HL-60 (cell line): ENCODE measurements around the gene LVRN.

Experiments
- DNase-seq, 2 experiments: peaks; one replicate each; pipeline ENCODE4 v3.0.0-alpha.2; 2010 to 2020; ENCODE audit warnings: low read depth in 1 of 2, low spot score in 1 of 2
- H3K27ac ChIP-seq: fragments of 250-450 bp; sonication (Bioruptor Pico); replicated peaks from 2 replicates; pipeline ENCODE4 v1.5.1; 2020; ENCODE audit warnings: mild to moderate bottlenecking, moderate library complexity
- H3K27me3 ChIP-seq: fragments of 250-450 bp; sonication (Bioruptor Pico); 2 replicates; pipeline ENCODE4 v1.5.1; 2021; ENCODE audit warnings: mild to moderate bottlenecking, moderate library complexity; ENCODE audit not compliant: insufficient read depth, poor library complexity, severe bottlenecking
- H3K4me3 ChIP-seq: replicated peaks from 2 replicates; pipeline ENCODE4 v1.5.1; 2011; ENCODE audit warnings: mild to moderate bottlenecking, control low read depth, low read length; ENCODE audit not compliant: insufficient read depth
- GABPA ChIP-seq: IDR thresholded peaks from 2 replicates; pipeline ENCODE4 v1.6.1; 2012; ENCODE audit warnings: low read depth
- POLR2AphosphoS5 ChIP-seq: IDR thresholded peaks from 2 replicates; pipeline ENCODE4 v1.6.1; 2012; ENCODE audit warnings: low read depth
- SPI1 ChIP-seq: IDR thresholded peaks from 2 replicates; pipeline ENCODE4 v1.6.1; 2012; ENCODE audit warnings: low read depth, mild to moderate bottlenecking, borderline replicate concordance
- TF ChIP-seq, protein P1 (sequence below): IDR thresholded peaks from 2 replicates; pipeline ENCODE4 v1.6.1; 2012; ENCODE audit warnings: low read depth; ENCODE audit not compliant: insufficient replicate concordance
- TF ChIP-seq, protein P2 (sequence below): IDR thresholded peaks from one replicate; pipeline ENCODE4 v1.5.1; 2011; ENCODE audit warnings: low read length, control low read depth, inconsistent platforms; ENCODE audit not compliant: insufficient read depth

Gene LVRN

DNA sequence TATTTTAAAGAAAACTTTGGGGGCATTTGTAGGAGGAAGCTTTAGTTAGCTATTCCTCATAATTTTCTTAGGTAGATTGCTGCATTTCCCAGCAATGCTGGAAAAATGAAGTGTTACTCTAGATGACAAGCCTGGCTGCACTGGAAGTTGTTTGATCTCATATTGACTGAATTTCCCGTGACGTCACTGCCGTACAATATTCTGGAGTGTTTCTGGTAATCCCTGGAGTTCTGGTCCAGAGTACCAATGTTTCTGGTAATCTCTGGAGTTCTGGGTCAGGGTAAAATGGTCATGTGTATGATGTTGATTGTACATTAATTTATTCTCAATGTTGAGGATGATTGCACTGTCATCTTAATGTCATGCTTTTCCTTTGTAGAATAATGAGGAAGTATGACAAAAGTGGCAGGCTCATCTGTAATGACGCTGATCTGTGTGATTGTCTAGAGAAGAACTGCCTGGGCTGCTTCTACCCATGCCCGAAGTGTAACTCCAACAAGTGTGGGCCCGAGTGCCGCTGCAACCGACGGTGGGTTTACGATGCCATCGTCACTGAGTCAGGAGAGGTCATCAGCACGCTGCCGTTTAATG, 96.2 kb downstream of the LVRN start:
- Histone ChIP-seq H3K4me3 (no peak overlapping the region), H3K27me3 (no peaks in the 10 kb centered on the region), H3K27ac (no peak overlapping the region)
- TF ChIP-seq, protein P1, sequence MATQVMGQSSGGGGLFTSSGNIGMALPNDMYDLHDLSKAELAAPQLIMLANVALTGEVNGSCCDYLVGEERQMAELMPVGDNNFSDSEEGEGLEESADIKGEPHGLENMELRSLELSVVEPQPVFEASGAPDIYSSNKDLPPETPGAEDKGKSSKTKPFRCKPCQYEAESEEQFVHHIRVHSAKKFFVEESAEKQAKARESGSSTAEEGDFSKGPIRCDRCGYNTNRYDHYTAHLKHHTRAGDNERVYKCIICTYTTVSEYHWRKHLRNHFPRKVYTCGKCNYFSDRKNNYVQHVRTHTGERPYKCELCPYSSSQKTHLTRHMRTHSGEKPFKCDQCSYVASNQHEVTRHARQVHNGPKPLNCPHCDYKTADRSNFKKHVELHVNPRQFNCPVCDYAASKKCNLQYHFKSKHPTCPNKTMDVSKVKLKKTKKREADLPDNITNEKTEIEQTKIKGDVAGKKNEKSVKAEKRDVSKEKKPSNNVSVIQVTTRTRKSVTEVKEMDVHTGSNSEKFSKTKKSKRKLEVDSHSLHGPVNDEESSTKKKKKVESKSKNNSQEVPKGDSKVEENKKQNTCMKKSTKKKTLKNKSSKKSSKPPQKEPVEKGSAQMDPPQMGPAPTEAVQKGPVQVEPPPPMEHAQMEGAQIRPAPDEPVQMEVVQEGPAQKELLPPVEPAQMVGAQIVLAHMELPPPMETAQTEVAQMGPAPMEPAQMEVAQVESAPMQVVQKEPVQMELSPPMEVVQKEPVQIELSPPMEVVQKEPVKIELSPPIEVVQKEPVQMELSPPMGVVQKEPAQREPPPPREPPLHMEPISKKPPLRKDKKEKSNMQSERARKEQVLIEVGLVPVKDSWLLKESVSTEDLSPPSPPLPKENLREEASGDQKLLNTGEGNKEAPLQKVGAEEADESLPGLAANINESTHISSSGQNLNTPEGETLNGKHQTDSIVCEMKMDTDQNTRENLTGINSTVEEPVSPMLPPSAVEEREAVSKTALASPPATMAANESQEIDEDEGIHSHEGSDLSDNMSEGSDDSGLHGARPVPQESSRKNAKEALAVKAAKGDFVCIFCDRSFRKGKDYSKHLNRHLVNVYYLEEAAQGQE, result no peak
- TF ChIP-seq, protein P2, sequence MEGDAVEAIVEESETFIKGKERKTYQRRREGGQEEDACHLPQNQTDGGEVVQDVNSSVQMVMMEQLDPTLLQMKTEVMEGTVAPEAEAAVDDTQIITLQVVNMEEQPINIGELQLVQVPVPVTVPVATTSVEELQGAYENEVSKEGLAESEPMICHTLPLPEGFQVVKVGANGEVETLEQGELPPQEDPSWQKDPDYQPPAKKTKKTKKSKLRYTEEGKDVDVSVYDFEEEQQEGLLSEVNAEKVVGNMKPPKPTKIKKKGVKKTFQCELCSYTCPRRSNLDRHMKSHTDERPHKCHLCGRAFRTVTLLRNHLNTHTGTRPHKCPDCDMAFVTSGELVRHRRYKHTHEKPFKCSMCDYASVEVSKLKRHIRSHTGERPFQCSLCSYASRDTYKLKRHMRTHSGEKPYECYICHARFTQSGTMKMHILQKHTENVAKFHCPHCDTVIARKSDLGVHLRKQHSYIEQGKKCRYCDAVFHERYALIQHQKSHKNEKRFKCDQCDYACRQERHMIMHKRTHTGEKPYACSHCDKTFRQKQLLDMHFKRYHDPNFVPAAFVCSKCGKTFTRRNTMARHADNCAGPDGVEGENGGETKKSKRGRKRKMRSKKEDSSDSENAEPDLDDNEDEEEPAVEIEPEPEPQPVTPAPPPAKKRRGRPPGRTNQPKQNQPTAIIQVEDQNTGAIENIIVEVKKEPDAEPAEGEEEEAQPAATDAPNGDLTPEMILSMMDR, result no peak
- TF ChIP-seq POLR2AphosphoS5, result no peak
- no peak for TF ChIP-seq GABPA
- no peak for TF ChIP-seq SPI1
- DNase-seq, result peak in 1 of 2 experiments; percentile 24

DNA sequence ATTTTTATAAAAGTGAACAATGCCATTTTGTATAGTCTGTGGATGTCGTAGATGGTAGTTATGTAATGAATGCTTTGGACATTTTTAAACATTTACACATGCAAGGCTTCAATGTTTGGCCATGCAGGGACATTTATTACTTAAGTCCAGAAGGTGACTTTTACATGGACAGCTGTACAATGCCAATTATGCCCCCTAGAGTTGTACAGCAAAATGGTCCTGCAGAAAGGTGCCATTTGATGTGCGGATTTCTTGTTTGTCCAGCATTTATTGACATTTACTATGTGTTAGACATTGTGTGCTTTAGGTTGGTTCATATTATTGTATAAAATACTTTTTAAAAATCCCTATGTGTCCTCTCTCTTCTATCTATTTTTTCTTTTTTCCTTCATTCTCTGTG, 100.1 kb downstream of the LVRN start:
- no peak overlapping the region for H3K27ac ChIP-seq
- H3K27me3 ChIP-seq, result no peaks in the 10 kb centered on the region
- no peak overlapping the region for H3K4me3 ChIP-seq
- DNase-seq, result no peak
- TF ChIP-seq GABPA, result no peak
- TF ChIP-seq POLR2AphosphoS5, result no peak
- TF ChIP-seq, protein P1, result no peak
- TF ChIP-seq SPI1, result no peak
- TF ChIP-seq, protein P2, result no peak

DNA sequence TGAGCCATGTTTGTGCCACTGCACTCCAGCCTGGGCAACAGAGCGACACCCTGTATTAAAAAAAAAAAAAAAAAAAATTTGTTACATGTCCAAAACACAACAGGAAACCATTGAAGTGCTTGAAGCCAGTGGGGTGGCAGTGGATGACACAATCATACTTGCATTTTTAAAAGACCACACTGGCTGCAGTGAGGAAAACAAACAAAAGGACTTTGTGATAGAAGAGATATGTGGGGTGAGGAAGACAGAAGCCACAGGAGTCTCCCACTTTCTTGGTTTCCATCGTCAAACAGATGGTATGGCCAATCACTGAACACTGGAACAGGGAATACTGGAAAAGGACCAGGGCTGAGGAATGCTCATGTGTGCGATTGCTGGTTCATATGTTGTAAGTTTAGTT, 101.7 kb downstream of the LVRN start:
- H3K27me3 ChIP-seq, result no peaks in the 10 kb centered on the region
- TF ChIP-seq, protein P2, result no peak
- no peak for TF ChIP-seq POLR2AphosphoS5
- TF ChIP-seq, protein P1, result no peak
- TF ChIP-seq GABPA, result no peak
- no peak for TF ChIP-seq SPI1
- no peak overlapping the region for H3K27ac ChIP-seq
- no peak overlapping the region for H3K4me3 ChIP-seq
- no peak for DNase-seq
